A549 (cell line): Measurements from ENCODE around the gene KRTAP19-5.

Experiments used
- CEBPB ChIP-seq, 2 experiments: fragments of >200 bp in 1 of 2; sonication (Bioruptor Twin) in 1 of 2; formaldehyde crosslinking in 1 of 2; IDR thresholded peaks; 2 replicates each; pipeline ENCODE4 v1.6.1; 2012 to 2016
- EP300 ChIP-seq, 2 experiments: fragments of >200 bp; sonication (Bioruptor Twin); formaldehyde crosslinking; IDR thresholded peaks; 2 replicates in 1 of 2; 3 replicates in 1 of 2; pipeline ENCODE4 v1.6.1; 2016 to 2017
- FOSL2 ChIP-seq, 2 experiments: fragments of 450-650 bp in 1 of 2; fragments of >200 bp in 1 of 2; sonication (Bioruptor Twin) in 1 of 2; formaldehyde crosslinking; IDR thresholded peaks; 2 replicates each; pipeline versions ENCODE4 v1.5.0 to v1.6.1; 2016 to 2020; ENCODE audit warnings: mild to moderate bottlenecking in 1 of 2, moderate library complexity in 1 of 2
- MAFK ChIP-seq: fragments of 450-650 bp; IDR thresholded peaks from 2 replicates; pipeline ENCODE4 v1.6.1; 2014; ENCODE audit not compliant: partially characterized antibody
- MAX ChIP-seq: IDR thresholded peaks from 2 replicates; pipeline ENCODE4 v1.6.1; 2012
- NR3C1 ChIP-seq: fragments of >200 bp; sonication (Bioruptor Twin); formaldehyde crosslinking; IDR thresholded peaks from 3 replicates; pipeline ENCODE4 v1.6.1; 2017
- POLR2A ChIP-seq: IDR thresholded peaks from 2 replicates; pipeline ENCODE4 v1.6.1; 2012; ENCODE audit warnings: mild to moderate bottlenecking, low read length
- RAD21 ChIP-seq, 2 experiments: fragments of >200 bp in 1 of 2; sonication (Bioruptor Twin) in 1 of 2; formaldehyde crosslinking in 1 of 2; IDR thresholded peaks in 1 of 2; conservative IDR thresholded peaks in 1 of 2; 2 replicates in 1 of 2; 3 replicates in 1 of 2; pipeline ENCODE4 v1.6.1; 2012 to 2018; ENCODE audit warnings: inconsistent platforms in 1 of 2
- REST ChIP-seq: fragments of 200-600 bp; sonication (generic); IDR thresholded peaks from 2 replicates; pipeline ENCODE4 v1.6.1; 2016; ENCODE audit warnings: antibody characterized with exemption, mild to moderate bottlenecking, moderate library complexity
- RFX5 ChIP-seq: fragments of 450-650 bp; IDR thresholded peaks from 2 replicates; pipeline ENCODE4 v1.7.1; 2014; ENCODE audit warnings: antibody characterized with exemption, mild to moderate bottlenecking, moderate library complexity
- RNF2 ChIP-seq: fragments of 200-600 bp; sonication (generic); IDR thresholded peaks from 2 replicates; pipeline ENCODE4 v1.6.1; 2016; ENCODE audit warnings: low read depth, mild to moderate bottlenecking, antibody characterized with exemption, moderate library complexity, borderline replicate concordance
- SMC3 ChIP-seq: fragments of >200 bp; sonication (Bioruptor Twin); formaldehyde crosslinking; IDR thresholded peaks from 3 replicates; pipeline ENCODE4 v1.6.1; 2018; ENCODE audit warnings: inconsistent platforms
- TF ChIP-seq, protein P1 (sequence below): fragments of >200 bp; sonication (Bioruptor Twin); formaldehyde crosslinking; IDR thresholded peaks from 3 replicates; pipeline ENCODE4 v1.5.1; 2016

DNA sequence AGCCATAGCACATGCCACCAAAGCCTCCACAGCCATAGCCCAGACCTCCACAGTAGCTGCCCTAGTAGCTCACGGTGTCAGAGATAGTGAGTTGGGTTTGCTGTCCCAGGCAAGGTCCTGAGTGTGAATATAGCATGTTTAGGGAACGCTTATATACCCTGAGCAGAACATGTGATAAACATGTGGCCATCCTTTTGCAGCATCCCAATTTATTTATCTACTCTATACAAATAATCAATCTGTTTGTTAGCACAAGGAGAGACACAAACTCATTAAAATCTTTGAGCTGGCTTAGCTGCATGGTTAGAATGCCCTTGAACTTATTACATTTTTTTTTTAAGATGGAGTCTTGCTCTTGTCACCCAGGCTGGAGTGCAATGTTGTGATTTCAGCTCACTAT, 14.6 kb downstream of the KRTAP19-5 start, which contains the start of gene KRTAP19-2:
- no peak for TF ChIP-seq MAX
- TF ChIP-seq, protein P1, sequence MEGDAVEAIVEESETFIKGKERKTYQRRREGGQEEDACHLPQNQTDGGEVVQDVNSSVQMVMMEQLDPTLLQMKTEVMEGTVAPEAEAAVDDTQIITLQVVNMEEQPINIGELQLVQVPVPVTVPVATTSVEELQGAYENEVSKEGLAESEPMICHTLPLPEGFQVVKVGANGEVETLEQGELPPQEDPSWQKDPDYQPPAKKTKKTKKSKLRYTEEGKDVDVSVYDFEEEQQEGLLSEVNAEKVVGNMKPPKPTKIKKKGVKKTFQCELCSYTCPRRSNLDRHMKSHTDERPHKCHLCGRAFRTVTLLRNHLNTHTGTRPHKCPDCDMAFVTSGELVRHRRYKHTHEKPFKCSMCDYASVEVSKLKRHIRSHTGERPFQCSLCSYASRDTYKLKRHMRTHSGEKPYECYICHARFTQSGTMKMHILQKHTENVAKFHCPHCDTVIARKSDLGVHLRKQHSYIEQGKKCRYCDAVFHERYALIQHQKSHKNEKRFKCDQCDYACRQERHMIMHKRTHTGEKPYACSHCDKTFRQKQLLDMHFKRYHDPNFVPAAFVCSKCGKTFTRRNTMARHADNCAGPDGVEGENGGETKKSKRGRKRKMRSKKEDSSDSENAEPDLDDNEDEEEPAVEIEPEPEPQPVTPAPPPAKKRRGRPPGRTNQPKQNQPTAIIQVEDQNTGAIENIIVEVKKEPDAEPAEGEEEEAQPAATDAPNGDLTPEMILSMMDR, result no peak
- no peak for TF ChIP-seq REST
- TF ChIP-seq NR3C1, result no peak
- no peak for TF ChIP-seq EP300 (IDR thresholded peaks at IDR 0.05)
- no peak for TF ChIP-seq RFX5
- no peak for TF ChIP-seq SMC3
- no peak for TF ChIP-seq POLR2A
- TF ChIP-seq RAD21 (conservative IDR thresholded peaks at IDR 0.05 in 1 of 2, IDR thresholded peaks at IDR 0.05 in 1 of 2), result no peak
- no peak for TF ChIP-seq FOSL2 (IDR thresholded peaks at IDR 0.05)
- no peak for TF ChIP-seq FOSL2 (CRISPR knock-in tag; IDR thresholded peaks at IDR 0.05)
- no peak for TF ChIP-seq CEBPB (IDR thresholded peaks at IDR 0.05)
- TF ChIP-seq RNF2, result no peak
- no peak for TF ChIP-seq MAFK
